GM21529 (cell line): Measurements from ENCODE around the gene TOP2B.

ENCODE experiments used
- ATAC-seq: cut with Tn5 transposase; IDR thresholded peaks from one replicate; pipeline ENCODE4 v1.9.1; 2021; ENCODE audit not compliant: unreplicated experiment

Gene TOP2B

DNA sequence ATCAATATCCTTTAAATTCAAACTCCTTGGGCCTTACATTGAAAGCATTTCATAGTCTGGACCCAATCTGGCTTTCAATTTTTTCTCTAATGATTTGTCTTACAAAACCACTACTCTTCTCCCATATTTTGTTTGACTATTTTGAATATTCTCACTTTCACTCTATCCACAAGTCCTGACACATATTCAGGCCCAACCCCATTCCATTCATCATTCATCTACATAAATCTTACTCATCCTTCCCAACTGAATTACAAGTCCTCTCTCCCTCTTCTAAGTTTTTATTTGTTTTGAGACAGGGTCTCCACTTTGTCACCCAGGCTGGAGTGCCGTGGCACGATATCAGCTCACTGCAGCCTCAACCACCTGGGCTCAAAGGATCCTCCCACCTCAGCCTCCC lies 43.6 kb downstream of the TOP2B start:
- no peak for ATAC-seq

DNA sequence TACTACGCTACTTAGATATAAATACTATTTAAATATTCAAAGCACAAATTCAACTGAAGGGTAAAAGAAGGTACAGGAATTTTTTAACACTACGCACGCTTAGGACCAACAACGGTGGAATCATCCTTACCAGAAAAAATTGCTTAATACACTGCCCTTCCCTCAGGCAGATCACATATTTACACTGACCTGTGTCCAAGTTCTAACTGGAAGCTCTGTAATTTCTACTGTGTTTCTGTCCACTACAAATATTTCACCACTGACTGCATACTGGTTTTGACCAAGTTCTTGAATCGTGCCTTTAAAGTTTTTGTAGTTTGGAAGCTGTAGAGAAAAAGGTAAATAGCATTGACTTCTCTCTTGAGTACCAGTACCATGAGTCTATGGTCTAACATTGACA lies 44.2 kb downstream of the TOP2B start:
- ATAC-seq: no peak

DNA sequence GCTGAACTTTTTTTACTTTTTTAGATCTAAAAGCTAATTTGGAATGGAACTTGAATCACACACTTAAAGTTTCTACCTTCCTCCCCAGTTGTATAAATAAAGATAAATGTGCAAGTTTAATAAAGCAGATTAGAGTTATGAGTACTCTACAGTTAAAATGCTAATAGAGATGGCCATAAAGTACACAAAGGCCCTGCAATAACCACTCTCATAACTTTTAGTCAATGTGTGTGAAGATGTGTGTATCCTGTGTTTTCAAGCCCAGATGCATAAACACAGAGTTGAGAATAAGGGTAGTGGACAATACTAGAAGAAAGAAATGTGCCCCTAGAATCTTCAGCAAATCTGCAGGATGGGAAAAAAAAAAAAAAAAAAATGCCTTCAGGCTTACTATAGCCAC lies 45.3 kb downstream of the TOP2B start:
- ATAC-seq: no peak

DNA sequence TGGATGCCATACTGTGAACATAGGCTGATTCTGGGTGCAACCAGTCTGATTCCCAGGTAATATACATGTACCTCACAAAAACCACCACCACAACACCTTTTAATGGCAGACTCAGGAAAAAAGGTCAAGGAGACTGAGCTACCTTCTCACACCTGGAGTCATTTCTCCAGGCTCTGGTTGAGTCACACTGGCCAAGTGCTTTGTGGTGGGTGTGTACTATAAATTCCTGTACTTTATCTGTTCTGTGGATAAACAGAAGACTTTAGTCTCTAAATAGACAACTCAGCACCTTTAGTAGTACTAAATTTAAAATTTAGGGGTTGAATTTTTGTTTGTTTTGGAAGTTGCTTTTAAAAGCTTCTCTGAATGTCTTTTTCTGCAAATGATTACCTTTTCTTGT lies 46.7 kb downstream of the TOP2B start:
- no peak for ATAC-seq

DNA sequence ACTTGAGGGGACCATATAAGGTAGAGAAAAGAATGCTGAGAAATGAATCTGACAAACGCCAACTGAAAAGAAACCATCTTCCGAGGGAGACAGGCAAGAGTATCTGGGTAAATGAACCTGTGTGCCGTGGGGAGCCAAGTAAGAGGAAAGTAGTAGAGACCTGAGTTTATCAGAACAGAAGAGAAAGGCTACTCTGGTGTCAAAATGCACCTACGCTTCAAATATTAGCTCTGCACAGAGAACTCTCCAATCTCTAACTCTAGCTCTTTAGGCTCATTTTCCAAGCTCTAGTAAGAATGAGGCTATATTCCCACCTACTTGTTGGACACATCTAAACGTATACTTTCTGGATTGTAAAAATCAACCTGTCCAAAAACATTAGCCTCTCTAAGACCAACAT lies 53.5 kb downstream of the TOP2B start:
- ATAC-seq: no peak

DNA sequence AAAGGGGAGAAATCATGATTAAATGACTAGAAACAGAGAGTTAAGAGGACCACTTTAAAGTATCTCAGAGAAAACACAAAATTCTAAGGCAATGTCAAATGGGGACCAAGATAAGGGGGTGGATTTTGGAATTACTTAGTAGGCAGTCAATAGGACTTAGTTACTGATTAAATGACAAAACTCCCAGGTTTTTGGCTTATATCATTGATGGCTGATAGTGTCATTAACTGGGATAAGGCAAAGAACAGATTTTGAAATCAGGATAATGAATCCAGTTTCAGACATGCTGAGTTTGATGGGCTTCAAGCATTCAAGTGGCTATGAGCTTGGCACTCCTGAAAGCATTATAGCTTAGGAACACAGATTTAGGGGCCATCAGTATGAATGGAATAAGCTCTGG lies 53.9 kb downstream of the TOP2B start:
- no peak for ATAC-seq

DNA sequence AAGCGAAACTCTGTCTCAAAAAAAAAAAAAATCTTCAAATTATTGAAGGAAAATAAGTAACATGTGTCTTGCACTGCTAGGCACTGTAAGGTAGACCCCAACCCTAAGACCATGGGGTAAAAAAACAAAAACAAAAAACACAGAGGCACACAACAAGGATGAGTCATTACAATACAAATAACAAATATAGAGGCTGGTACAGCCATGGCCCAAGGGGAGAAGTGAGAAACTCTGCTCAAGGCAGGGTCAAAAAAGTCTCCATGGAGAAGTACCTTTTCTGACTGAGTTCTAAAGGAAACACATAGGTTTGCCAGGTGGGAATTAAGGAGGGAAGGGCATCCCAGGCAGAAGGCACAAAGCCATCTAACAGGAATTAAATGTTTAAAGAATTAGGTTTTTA lies 54.5 kb downstream of the TOP2B start:
- ATAC-seq: no peak

DNA sequence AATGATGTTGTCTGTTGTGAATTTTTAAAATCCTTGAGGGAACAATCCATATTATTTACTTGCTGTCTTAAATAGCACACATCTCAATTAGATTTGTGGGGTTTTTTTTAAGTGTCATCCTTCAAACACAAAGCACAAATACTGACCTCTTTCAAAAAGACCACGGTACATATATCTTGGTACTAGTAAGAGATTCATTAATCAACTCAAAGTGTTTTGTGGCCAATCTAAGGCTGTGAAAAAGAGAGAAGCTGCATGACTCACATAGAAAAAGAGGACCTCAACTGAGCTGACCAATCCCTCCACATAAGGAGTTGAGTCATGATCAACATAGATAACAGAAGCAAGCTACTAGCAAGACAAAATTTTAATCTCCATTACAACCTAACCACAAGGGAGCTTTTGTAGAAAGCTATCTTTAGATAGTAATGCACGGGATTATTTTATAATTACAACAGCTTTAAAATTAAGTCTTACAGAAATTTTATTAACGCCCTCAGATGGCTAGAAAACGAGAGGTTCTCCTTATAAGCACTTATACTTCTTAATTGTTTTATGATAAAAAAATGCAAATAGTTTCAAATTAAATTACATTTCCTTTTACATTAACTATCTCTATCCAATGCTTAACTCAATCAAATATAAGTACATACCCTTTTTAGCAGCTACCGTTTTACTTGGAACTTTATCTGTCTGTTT lies 60.5 kb downstream of the TOP2B start:
- no peak for ATAC-seq

- no peak for ATAC-seq
Measured at GRCh38 chr3:25603703-25604102, 61.0 kb downstream of the TOP2B start.

DNA sequence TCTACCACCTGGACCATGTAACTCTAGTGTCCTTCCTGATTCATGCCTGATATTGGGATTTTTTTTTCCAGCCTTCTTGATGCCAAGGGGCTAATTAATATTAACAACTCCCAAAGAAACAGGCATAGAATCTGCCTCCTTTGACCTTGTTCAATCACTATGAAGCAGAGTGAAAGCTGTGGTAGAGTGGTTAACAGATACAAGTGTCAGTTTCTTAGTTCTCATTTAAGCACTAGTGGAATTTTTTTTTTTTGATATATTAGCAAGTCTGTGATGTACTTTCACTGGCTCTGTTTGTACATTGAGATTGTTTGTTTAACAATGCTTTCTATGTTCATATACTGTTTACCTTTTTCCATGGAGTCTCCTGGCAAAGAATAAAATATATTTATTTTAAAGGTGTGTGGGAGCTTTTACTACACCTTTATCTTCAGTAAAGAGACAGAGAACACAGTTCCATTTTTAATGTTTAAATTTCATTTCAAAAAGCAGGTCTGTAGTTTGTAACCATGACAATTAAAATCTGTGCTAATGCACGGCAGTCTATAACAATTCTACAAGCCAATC lies 67.1 kb downstream of the TOP2B start:
- no peak for ATAC-seq

- peak; percentile 48 for ATAC-seq
Measured at GRCh38 chr3:25594007-25594502, 70.7 kb downstream of the TOP2B start.

GRCh38 chr3:25593001-25593400 lies 71.7 kb downstream of the TOP2B start:
- no peak for ATAC-seq

DNA sequence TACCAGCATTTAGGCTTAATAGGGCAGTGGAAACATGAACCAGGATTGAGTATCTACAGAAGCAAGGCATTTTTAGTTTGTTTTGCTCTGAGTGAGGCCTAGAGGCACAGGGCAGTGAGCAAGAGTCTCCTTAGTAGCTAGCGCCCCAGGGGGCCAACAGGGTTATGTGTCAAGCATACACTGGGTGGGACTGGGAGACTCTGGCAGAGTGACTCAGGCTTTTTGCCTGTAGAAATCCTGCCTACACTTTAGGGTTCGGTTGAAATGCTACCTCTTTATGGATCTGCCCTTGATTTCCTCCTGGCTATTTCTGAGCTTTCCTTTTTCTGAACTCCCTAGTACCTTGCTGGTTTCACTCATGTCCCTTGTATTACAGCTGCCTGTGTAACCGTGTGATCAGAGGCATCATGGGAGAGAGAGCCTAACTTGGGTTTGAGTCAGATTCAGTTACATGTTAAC lies 72.2 kb downstream of the TOP2B start:
- ATAC-seq: no peak

GRCh38 chr3:25589783-25590258 lies 74.9 kb downstream of the TOP2B start:
- no peak for ATAC-seq

GRCh38 chr3:25589104-25589782 lies 75.5 kb downstream of the TOP2B start:
- no peak for ATAC-seq

GRCh38 chr3:25588441-25589103 lies 76.1 kb downstream of the TOP2B start:
- ATAC-seq: no peak

- ATAC-seq: no peak
Measured at GRCh38 chr3:25587975-25588374, 76.7 kb downstream of the TOP2B start.

- ATAC-seq: no peak
Measured at GRCh38 chr3:25587526-25587925, 77.2 kb downstream of the TOP2B start.

DNA sequence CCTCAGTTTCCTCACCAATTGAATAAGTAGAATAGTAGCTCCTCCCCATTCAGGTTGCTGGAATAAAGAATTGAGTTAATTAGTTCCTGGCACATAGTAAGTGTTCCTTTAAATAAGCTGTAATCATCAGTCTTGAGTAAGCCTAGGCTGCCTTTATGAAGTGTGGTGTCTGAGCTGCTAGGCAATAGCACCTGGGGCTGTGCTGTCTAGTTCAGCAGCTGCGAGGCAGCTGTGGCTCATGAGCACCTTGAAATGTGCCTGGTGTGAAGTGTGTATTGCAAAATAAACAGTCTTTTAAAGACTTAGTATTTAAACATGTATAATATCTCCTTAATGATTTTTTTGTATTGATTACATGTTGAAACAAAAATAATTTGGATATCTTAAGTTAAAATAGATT lies 77.6 kb downstream of the TOP2B start:
- no peak for ATAC-seq

DNA sequence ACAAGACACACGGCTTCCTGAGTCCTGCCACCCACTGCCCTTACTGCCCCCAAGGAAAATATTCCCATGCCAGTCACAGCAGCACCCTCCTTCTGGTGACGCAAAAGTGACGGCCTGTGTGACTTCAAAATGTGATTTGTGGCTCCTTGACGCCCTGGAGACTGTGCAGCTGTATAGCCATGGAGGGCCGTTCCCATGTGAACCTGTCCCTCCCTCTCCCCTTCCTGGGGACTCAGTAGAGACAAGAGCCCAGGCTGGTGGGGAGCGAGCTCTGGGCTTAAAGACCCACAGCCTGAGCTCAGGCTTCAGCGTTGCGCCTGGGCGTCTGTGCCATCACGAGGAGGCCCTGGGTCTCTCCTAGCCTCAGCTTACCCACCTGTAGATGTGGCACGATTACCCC lies 78.2 kb downstream of the TOP2B start:
- no peak for ATAC-seq

DNA sequence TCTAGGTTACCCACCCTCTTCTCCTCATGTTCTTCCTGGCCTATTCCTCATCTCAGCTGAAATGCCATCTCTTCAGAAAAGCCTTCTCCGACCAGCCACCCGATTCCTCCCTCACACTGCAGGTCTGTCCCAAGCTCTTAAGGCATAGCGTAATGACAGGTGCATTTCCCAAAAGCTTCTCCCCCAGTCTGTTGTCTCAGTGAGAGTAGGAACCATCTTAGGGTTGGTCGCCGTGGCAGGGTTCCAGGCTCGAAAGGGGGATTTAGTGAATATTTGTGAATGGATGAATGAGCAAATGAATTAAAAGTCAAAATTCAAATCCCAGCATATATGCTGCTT lies 78.6 kb downstream of the TOP2B start:
- no peak for ATAC-seq
